H9 (cell line): ENCODE data around the gene ADRB1. TPM values are rescaled to one million over a fixed set of nuclear protein-coding genes. Genes with fewer than 3 reads are reported as not detected.

Source experiments
- DNase-seq: peaks from one replicate; pipeline ENCODE4 v3.0.0-alpha.2; 2017
- H2AFZ ChIP-seq: one replicate; pipeline ENCODE4 v1.6.1; 2013; ENCODE audit warnings: mild to moderate bottlenecking, low read length, control low read depth, moderate library complexity
- H2AK5ac ChIP-seq: 2 replicates; pipeline ENCODE4 v1.6.1; 2013; ENCODE audit warnings: low read length, control low read depth, mixed read lengths; ENCODE audit not compliant: insufficient read length
- H2BK120ac ChIP-seq: one replicate; pipeline ENCODE4 v1.6.1; 2013; ENCODE audit warnings: low read depth, mild to moderate bottlenecking, low read length, control low read depth, inconsistent platforms; ENCODE audit not compliant: poor library complexity, severe bottlenecking
- H2BK12ac ChIP-seq: 2 replicates; pipeline ENCODE4 v1.6.1; 2013; ENCODE audit warnings: low read length, control low read depth, mixed read lengths, low read depth; ENCODE audit not compliant: insufficient read length
- H2BK15ac ChIP-seq: 2 replicates; pipeline ENCODE4 v1.6.1; 2013; ENCODE audit warnings: low read depth, low read length, control low read depth
- H2BK20ac ChIP-seq: one replicate; pipeline ENCODE4 v1.6.1; 2013; ENCODE audit warnings: low read depth, mild to moderate bottlenecking, low read length, control low read depth, inconsistent platforms; ENCODE audit not compliant: poor library complexity, severe bottlenecking
- H2BK5ac ChIP-seq: 2 replicates; pipeline ENCODE4 v1.6.1; 2013; ENCODE audit warnings: low read length, control low read depth, mixed read lengths; ENCODE audit not compliant: insufficient read length
- H3K14ac ChIP-seq: 2 replicates; pipeline ENCODE4 v1.6.1; 2013; ENCODE audit warnings: low read length, control low read depth; ENCODE audit not compliant: insufficient read depth
- H3K18ac ChIP-seq: 2 replicates; pipeline ENCODE4 v1.6.1; 2013; ENCODE audit warnings: low read depth, mild to moderate bottlenecking, mixed read lengths, low read length, control low read depth; ENCODE audit not compliant: insufficient read length
- H3K23ac ChIP-seq: 2 replicates; pipeline ENCODE4 v1.6.1; 2013; ENCODE audit warnings: low read length, control low read depth, mixed read lengths, low read depth; ENCODE audit not compliant: insufficient read length
- H3K23me2 ChIP-seq: 2 replicates; pipeline ENCODE4 v1.6.1; 2013; ENCODE audit warnings: low read depth, mild to moderate bottlenecking, mixed read lengths, low read length, control low read depth; ENCODE audit not compliant: insufficient read length, poor library complexity, severe bottlenecking
- H3K27ac ChIP-seq: 2 replicates; pipeline ENCODE4 v1.5.1; 2013; ENCODE audit warnings: low read length, control low read depth, mixed read lengths, low read depth; ENCODE audit not compliant: insufficient read length
- H3K27me3 ChIP-seq: 2 replicates; pipeline ENCODE4 v1.6.1; 2013; ENCODE audit warnings: low read length, control low read depth, inconsistent platforms; ENCODE audit not compliant: insufficient read depth
- H3K4ac ChIP-seq: 2 replicates; pipeline ENCODE4 v1.6.1; 2013; ENCODE audit warnings: low read depth, mild to moderate bottlenecking, control low read depth, inconsistent platforms, low read length, moderate library complexity
- H3K4me1 ChIP-seq: 2 replicates; pipeline ENCODE4 v1.6.1; 2013; ENCODE audit warnings: low read length, control low read depth, inconsistent platforms; ENCODE audit not compliant: insufficient read depth
- H3K4me2 ChIP-seq: 2 replicates; pipeline ENCODE4 v1.6.1; 2013; ENCODE audit warnings: low read length, control low read depth, mixed read lengths; ENCODE audit not compliant: insufficient read length, insufficient read depth
- H3K56ac ChIP-seq: 2 replicates; pipeline ENCODE4 v1.6.1; 2013; ENCODE audit warnings: low read depth, mild to moderate bottlenecking, mixed read lengths, low read length, control low read depth; ENCODE audit not compliant: insufficient read length
- H3K79me1 ChIP-seq: 2 replicates; pipeline ENCODE4 v1.6.1; 2013; ENCODE audit warnings: low read depth, mild to moderate bottlenecking, moderate library complexity, low read length, control low read depth, inconsistent platforms; ENCODE audit not compliant: insufficient read depth, poor library complexity, severe bottlenecking
- H3K79me2 ChIP-seq: 2 replicates; pipeline ENCODE4 v1.6.1; 2013; ENCODE audit warnings: low read length, control low read depth, inconsistent platforms; ENCODE audit not compliant: insufficient read depth
- H3K9ac ChIP-seq: 2 replicates; pipeline ENCODE4 v1.6.1; 2013; ENCODE audit warnings: low read length, control low read depth, mixed read lengths; ENCODE audit not compliant: insufficient read length; ENCODE audit errors: extremely low read depth
- H3K9me3 ChIP-seq: one replicate; pipeline ENCODE4 v1.6.1; 2013; ENCODE audit warnings: low read depth, low read length, inconsistent platforms; ENCODE audit not compliant: control insufficient read depth
- H3T11ph ChIP-seq: one replicate; pipeline ENCODE4 v1.6.1; 2013; ENCODE audit warnings: mild to moderate bottlenecking, low read length, control low read depth, inconsistent platforms
- H4K20me1 ChIP-seq: one replicate; pipeline ENCODE4 v1.6.1; 2013; ENCODE audit not compliant: control insufficient read depth, insufficient read length, insufficient read depth
- H4K5ac ChIP-seq: 2 replicates; pipeline ENCODE4 v1.6.1; 2013; ENCODE audit warnings: low read depth, mild to moderate bottlenecking, mixed read lengths, low read length, control low read depth; ENCODE audit not compliant: insufficient read length
- H4K8ac ChIP-seq: replicated peaks from 2 replicates; pipeline ENCODE4 v1.6.1; 2013; ENCODE audit warnings: low read length, control low read depth, mixed read lengths, low read depth; ENCODE audit not compliant: insufficient read length
- H4K91ac ChIP-seq: 2 replicates; pipeline ENCODE4 v1.6.1; 2013; ENCODE audit warnings: low read depth, mild to moderate bottlenecking, moderate library complexity, mixed read lengths, low read length, control low read depth; ENCODE audit not compliant: insufficient read length
- H3K27ac Mint-ChIP-seq, 3 experiments: 2 replicates in 2 of 3; 3 replicates in 1 of 3; pipeline ENCODE4 v1.8.0; 2020 to 2021; ENCODE audit warnings: mixed read lengths in 3 of 3, mild to moderate bottlenecking in 1 of 3, moderate library complexity in 1 of 3
- H3K27me3 Mint-ChIP-seq: 2 replicates; pipeline ENCODE4 v1.8.0; 2021; ENCODE audit warnings: low read depth, mild to moderate bottlenecking, moderate library complexity, mixed read lengths
- H3K36me3 Mint-ChIP-seq, 3 experiments: 2 replicates in 2 of 3; 3 replicates in 1 of 3; pipeline ENCODE4 v1.8.0; 2020 to 2021; ENCODE audit warnings: low read depth in 3 of 3, mixed read lengths in 3 of 3; ENCODE audit not compliant: insufficient read depth in 1 of 3
- H3K4me1 Mint-ChIP-seq, 2 experiments: 2 replicates each; pipeline ENCODE4 v1.8.0; 2020; ENCODE audit warnings: mixed read lengths in 2 of 2
- H3K4me3 Mint-ChIP-seq, 2 experiments: 2 replicates in 1 of 2; 3 replicates in 1 of 2; pipeline ENCODE4 v1.8.0; 2020 to 2021; ENCODE audit warnings: mild to moderate bottlenecking in 2 of 2, mixed read lengths in 2 of 2, moderate library complexity in 1 of 2
- H3K9me3 Mint-ChIP-seq, 2 experiments: 2 replicates in 1 of 2; 3 replicates in 1 of 2; pipeline ENCODE4 v1.8.0; 2020; ENCODE audit warnings: mild to moderate bottlenecking in 2 of 2, mixed read lengths in 2 of 2, moderate library complexity in 1 of 2
- CTCF ChIP-seq: fragments of 200-600 bp; sonication (generic); conservative IDR thresholded peaks from 3 replicates; pipeline ENCODE4 v1.8.0; 2021; ENCODE audit warnings: antibody characterized with exemption, mild to moderate bottlenecking
- WGBS: extraction: QIAGEN DNeasy Blood & Tissue Kit; methylation state at CpG from one replicate; pipeline ENCODE4 v1.1.7; 2013; ENCODE audit warnings: missing lambda C conversion rate, low lambda C conversion rate, mixed read lengths; ENCODE audit not compliant: insufficient read length; ENCODE audit errors: extremely low coverage; 5-methylcytosine and 5-hydroxymethylcytosine counted together
- total RNA-seq: library from RNA; stranded (reverse); gene quantifications from 2 replicates; pipeline ENCODE4 v1.2.1, GENCODE V29; 2021

The ADRB1 gene
- total RNA-seq, 1 experiment from 2014 or later = 0.13 TPM

GRCh38 chr10:114025611-114026130, 18.0 kb upstream of the ADRB1 start:
- Histone ChIP-seq H4K8ac (no peak overlapping the region), H2BK15ac (no peak overlapping the region), H3K79me1 (no peaks in the 10 kb centered on the region), H4K5ac (no peak overlapping the region), H3K4me2 (no peak overlapping the region), H3K9ac (no peak overlapping the region), H3K4me1 (no peaks in the 10 kb centered on the region), H3K27me3 (no peaks in the 10 kb centered on the region), H2BK5ac (no peak overlapping the region), H3K56ac (no peak overlapping the region), H4K91ac (no peak overlapping the region), H3T11ph (no peak overlapping the region), H2AFZ (no peak overlapping the region), H4K20me1 (no peaks in the 10 kb centered on the region), H3K27ac (no peak overlapping the region), H3K79me2 (no peaks in the 10 kb centered on the region), H2BK12ac (no peak overlapping the region), H3K9me3 (no peaks in the 10 kb centered on the region), H2AK5ac (no peak overlapping the region), H3K23ac (no peak overlapping the region), H3K4ac (no peak overlapping the region), H3K18ac (no peak overlapping the region), H2BK120ac (no peak overlapping the region), H3K23me2 (no peaks in the 10 kb centered on the region), H3K14ac (no peak overlapping the region), H2BK20ac (no peak overlapping the region)
- no peaks in the 10 kb centered on the region for H3K36me3 Mint-ChIP-seq
- H3K27me3 Mint-ChIP-seq = peaks cover 4% of the 10 kb centered on the region
- no CpG with 5 or more reads among the region's 12 CpGs for WGBS
- H3K4me3 Mint-ChIP-seq = no peak overlapping the region
- DNase-seq = no peak
- peaks cover 0 to 6% of the 10 kb centered on the region in 2 experiments; a peak in 3 of 4 replicates for H3K4me1 Mint-ChIP-seq
- no peak for TF ChIP-seq CTCF
- H3K9me3 Mint-ChIP-seq = no peaks in the 10 kb centered on the region
- no peak overlapping the region; a peak in 2 of 7 replicates for H3K27ac Mint-ChIP-seq
